Measurements from ENCODE around the gene HDAC4.

The HDAC4 gene

DNA sequence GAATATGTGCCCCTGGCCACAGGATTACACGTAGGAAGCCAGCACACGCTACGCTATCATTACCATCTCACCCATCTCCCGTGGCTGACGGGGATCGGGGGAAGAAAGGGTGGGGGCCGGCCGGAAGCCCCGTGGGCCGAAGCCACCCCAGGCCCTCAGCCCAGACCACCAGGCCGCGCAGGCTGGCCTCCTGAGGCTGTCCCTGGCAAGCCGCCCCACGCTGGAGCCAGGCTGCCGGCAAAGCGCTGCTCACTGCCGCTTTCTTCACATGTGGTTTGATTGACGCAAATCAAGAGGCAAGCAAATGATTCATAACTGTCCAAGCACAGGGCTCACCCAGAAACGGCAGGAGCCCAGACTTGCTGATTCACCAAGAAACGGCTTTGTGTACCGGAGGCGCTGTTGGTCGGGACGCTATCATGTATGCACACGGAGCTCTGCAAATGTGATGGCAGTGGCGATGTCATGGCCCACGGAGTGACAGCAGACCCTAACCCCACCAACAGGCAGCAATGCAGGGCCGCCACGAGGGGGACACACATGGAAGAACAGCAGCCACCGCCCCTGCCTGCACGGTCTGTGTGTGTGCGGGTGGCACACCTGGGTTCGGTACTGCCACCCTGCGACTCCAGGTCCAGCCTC is 125.7 kb downstream of the HDAC4 start:
- TF ChIP-seq, protein P1, sequence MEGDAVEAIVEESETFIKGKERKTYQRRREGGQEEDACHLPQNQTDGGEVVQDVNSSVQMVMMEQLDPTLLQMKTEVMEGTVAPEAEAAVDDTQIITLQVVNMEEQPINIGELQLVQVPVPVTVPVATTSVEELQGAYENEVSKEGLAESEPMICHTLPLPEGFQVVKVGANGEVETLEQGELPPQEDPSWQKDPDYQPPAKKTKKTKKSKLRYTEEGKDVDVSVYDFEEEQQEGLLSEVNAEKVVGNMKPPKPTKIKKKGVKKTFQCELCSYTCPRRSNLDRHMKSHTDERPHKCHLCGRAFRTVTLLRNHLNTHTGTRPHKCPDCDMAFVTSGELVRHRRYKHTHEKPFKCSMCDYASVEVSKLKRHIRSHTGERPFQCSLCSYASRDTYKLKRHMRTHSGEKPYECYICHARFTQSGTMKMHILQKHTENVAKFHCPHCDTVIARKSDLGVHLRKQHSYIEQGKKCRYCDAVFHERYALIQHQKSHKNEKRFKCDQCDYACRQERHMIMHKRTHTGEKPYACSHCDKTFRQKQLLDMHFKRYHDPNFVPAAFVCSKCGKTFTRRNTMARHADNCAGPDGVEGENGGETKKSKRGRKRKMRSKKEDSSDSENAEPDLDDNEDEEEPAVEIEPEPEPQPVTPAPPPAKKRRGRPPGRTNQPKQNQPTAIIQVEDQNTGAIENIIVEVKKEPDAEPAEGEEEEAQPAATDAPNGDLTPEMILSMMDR (conservative IDR thresholded peaks at IDR 0.05; ENCODE audit: low read depth, low read length): peak; percentile 25
- peak; percentile 99 for DNase-seq (ENCODE audit: low read depth)
- H3K4me3 ChIP-seq (ENCODE audit: low read depth, low read length): peak overlapping the region; percentile 30

DNA sequence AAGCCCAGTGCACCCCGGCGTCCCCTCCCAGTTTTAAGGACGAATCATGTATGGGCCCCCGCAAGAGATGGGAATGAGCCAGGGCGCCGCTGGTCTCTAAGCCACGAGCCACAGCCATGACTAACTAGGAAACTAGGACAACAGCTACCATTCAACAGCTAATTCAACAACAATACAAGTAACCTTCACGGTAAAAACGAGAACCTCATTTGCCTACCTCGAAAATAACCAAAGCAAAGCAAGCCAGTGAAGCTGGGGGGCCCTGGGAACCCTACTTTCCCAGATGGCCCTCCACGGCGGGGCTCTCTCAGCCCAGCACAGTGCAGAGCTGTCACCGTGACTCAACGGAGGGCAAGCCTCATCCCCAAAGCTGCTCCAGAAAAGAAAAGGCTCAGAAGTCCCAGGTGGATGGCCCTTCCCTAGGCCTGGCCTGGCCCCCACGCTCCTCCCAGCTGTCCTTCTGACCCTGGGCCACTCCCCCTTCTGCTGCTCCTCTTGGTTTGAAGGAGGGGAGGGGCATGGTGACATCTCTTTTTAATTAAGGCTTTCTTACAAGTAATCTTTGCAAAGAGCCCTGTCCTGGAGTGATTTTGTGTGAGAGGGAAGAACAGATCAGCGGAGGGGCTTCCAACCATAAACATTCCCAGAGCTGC is 126.3 kb downstream of the HDAC4 start:
- H3K4me3 ChIP-seq (ENCODE audit: low read depth, low read length): peak overlapping the region; percentile 25
- TF ChIP-seq, protein P1 (conservative IDR thresholded peaks at IDR 0.05; ENCODE audit: low read depth, low read length): no peak
- peak; percentile 81 for DNase-seq (ENCODE audit: low read depth)

DNA sequence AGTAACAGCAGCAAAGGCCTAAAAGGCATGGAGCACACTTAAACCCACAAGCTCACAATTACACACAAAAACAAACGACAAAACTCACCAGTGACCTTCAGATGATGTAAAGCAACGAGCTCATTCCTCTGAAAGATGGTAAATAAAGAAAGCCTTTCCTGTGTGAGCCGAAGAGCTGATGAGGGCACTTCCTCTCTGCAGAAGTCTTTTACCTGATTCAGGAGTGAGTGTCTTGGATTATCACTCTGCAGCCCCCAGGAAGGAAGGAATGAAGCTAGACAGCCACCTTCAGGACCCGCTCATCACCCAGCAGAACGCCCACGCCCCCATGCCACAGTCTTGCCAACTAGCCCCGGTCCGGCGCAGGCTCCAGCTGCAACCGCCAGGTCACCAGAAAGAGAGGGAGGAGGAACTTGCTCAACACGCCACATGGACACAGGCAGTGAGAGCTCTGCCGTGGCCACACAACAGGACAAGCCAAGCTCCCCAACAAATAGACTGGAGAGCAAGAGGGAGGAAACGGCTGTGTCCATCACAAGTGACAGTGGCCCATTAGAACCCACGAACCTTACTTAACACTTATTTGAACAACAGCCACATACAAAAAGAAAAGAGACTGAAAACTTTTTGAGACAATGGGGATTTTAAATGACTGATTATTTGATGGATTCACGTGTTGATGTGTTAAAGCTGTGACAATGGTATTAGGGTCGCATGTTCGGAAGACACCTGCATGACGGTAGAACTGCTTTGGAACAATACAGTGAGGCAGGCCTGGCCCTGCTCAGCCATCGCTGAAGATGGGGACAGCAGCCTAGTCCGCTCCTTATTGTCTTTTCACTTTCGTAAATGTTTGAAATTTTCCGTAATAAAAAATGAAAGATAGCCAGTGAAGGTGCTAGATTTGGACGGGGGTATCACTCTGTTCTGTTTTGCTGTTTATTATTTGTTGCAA is 127.3 kb downstream of the HDAC4 start:
- H3K4me3 ChIP-seq (ENCODE audit: low read depth, low read length): no peak overlapping the region
- TF ChIP-seq, protein P1 (conservative IDR thresholded peaks at IDR 0.05; ENCODE audit: low read depth, low read length): no peak
- DNase-seq (ENCODE audit: low read depth): no peak

DNA sequence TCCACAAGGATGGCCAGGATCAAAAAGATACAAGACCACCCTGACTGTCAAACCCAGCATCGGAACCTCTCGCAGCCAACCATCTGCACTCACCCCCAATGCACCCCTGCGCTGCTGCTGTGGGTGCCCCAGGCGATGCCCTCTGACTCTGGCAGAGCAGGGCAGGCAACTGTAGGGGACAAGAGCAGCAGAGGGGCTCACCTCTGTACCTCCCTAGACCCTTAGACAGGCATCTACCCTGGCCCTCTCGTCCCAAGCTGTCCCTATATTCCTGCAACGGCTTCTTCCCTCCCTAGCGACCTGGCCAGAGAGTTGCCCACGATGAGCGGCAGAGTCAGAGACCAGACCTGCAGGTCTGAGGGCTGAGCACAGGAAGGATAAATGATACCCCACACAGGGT is 128.2 kb downstream of the HDAC4 start:
- TF ChIP-seq, protein P1 (conservative IDR thresholded peaks at IDR 0.05; ENCODE audit: low read depth, low read length): no peak
- no peak overlapping the region for H3K4me3 ChIP-seq (ENCODE audit: low read depth, low read length)
- no peak for DNase-seq (ENCODE audit: low read depth)

DNA sequence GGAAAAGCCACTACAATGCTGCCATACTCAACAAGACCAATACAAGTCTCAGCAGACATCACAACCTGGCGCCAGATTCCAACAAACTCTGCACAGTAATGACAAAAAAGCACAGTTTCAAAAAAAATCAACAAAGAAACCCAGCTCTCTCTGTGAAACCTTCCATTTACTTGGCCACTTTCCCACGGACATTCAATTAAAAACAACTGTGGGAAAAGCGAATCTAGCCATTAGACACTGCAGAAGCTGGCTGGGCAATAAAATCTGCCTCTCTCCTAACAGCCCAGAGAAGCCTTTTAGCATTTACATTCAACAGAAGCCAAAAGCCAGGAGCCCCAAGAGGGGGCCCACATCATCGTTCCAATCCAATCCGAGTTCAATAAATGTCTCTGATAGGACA is 128.9 kb downstream of the HDAC4 start:
- TF ChIP-seq, protein P1 (conservative IDR thresholded peaks at IDR 0.05; ENCODE audit: low read depth, low read length): no peak
- H3K4me3 ChIP-seq (ENCODE audit: low read depth, low read length): no peak overlapping the region
- DNase-seq (ENCODE audit: low read depth): no peak

DNA sequence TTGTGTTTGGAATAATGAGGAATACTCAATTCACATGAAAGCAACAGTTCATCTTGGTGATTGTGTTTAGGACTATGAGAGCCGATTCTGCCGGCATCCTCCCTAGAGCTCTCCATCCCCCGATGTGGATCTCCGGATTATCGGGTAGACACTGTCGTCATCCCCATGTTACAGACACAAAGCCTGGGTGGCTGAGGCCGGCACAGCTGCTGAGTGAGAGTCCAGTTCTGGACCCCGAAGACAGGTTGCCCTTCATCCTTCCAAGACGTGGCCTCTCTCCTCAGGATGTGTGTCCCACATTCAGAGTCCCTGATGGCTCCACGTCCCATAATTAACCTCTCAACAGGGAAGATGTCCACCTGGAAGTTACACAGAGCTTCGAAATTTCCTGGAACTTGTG is 129.3 kb downstream of the HDAC4 start:
- no peak overlapping the region for H3K4me3 ChIP-seq (ENCODE audit: low read depth, low read length)
- TF ChIP-seq, protein P1 (conservative IDR thresholded peaks at IDR 0.05; ENCODE audit: low read depth, low read length): no peak
- DNase-seq (ENCODE audit: low read depth): no peak

All from choroid plexus epithelial cell (primary cell).